Measurements from ENCODE around the gene GHR.
A peak's percentile ranks its signal among the peaks of the same experiment; 100 is the strongest.

The GHR gene

DNA sequence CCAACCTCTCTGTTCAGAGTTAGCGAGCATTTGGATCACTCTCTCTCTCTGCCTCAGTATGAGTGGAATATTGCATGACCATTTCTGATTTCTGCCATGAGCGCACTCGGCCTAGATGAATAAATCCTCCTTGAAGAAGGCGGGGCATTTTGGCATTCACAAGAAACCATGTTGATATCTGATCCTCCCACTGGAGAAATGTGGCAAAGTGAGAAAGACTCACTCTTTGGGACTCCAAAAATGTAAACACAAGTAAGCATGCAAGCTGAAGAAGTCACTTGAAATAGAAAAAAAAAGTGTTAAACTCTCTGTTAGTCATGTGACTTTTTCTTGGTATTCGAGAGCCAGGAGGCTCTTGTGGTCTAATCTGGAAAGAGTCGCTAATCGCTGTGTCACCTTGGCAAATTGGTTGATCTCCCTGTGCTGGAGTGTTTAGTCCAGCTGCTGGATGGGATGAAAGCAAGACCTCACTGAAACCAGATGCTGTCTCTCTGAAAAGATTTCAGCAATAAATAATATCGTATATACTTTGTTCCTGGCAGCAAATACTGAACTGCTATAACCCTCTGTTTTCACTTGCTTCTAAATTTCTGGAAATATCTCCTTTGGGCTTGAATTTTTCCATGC is 95.5 kb downstream of the GHR start:
- DNase-seq: peak; percentile 54
- no peak overlapping the region for H4K8ac ChIP-seq (ENCODE audit: low read depth, low read length)
- H3K4me1 ChIP-seq (ENCODE audit: control insufficient read depth, low read depth, low read length): no peaks in the 10 kb centered on the region
- no peaks in the 10 kb centered on the region for H3K27me3 ChIP-seq (ENCODE audit: insufficient read depth, low read length, poor library complexity)
- no peak overlapping the region for H2BK15ac ChIP-seq (replicated peaks; ENCODE audit: low read depth)
- H3K79me1 ChIP-seq (ENCODE audit: low read length): no peaks in the 10 kb centered on the region
- H3K4me3 ChIP-seq (ENCODE audit: low read length): no peak overlapping the region
- no peak overlapping the region for H3K27ac ChIP-seq (ENCODE audit: low read depth, low read length)
- no peak overlapping the region for H3K56ac ChIP-seq (ENCODE audit: low read length)
- H2BK120ac ChIP-seq (ENCODE audit: low read depth, low read length): no peak overlapping the region
- no peaks in the 10 kb centered on the region for H3K79me2 ChIP-seq (ENCODE audit: control insufficient read depth, insufficient read depth, low read length)
- no peak overlapping the region for H2BK5ac ChIP-seq (ENCODE audit: low read length)
- no CpG with 5 or more reads among the region's 8 CpGs for WGBS (ENCODE audit: extremely low coverage, insufficient coverage, low lambda C conversion rate)
- no peak overlapping the region for H3K4ac ChIP-seq (ENCODE audit: low read depth, low read length)
- no peaks in the 10 kb centered on the region for H3K36me3 ChIP-seq (ENCODE audit: control insufficient read depth, insufficient read depth, low read length)
- no peak overlapping the region for H3K23ac ChIP-seq (ENCODE audit: low read length)
- no peak overlapping the region for H3K4me2 ChIP-seq (ENCODE audit: low read length)
- no peak overlapping the region for H4K5ac ChIP-seq (ENCODE audit: low read length)
- no peak overlapping the region for H2AK5ac ChIP-seq (ENCODE audit: low read length)
- H3K18ac ChIP-seq (ENCODE audit: low read length): no peak overlapping the region
- no peak overlapping the region for H3K9ac ChIP-seq (ENCODE audit: low read length)

DNA sequence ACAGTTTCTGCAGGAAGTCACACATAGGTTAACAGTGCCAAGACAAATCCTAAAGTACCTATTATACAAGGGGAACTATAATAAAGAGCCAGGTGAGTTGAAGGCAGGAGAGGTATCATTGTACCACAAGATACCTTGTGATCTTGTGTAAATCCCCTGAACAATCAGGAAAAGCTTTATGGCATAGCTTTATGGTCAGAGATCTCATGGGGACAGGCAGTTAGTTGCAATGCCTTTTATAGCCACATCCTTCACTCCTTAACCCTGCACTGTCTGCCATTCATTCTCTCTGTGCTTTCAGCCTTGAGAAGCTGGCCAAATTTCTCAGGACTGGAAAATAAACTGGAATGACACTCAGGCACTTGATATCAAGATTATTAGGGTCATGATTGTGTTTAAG is 97.0 kb downstream of the GHR start:
- Histone ChIP-seq H3K18ac (ENCODE audit: low read length) (no peak overlapping the region), H3K4me2 (ENCODE audit: low read length) (no peak overlapping the region), H3K4me3 (ENCODE audit: low read length) (no peak overlapping the region), H4K8ac (ENCODE audit: low read depth, low read length) (no peak overlapping the region), H3K27me3 (ENCODE audit: insufficient read depth, low read length, poor library complexity) (no peaks in the 10 kb centered on the region), H3K36me3 (ENCODE audit: control insufficient read depth, insufficient read depth, low read length) (no peaks in the 10 kb centered on the region), H3K79me2 (ENCODE audit: control insufficient read depth, insufficient read depth, low read length) (no peaks in the 10 kb centered on the region), H2BK120ac (ENCODE audit: low read depth, low read length) (no peak overlapping the region), H3K9ac (ENCODE audit: low read length) (no peak overlapping the region), H2BK15ac (replicated peaks; ENCODE audit: low read depth) (no peak overlapping the region), H3K56ac (ENCODE audit: low read length) (no peak overlapping the region), H2AK5ac (ENCODE audit: low read length) (no peak overlapping the region), H3K4ac (ENCODE audit: low read depth, low read length) (no peak overlapping the region), H3K23ac (ENCODE audit: low read length) (no peak overlapping the region), H4K5ac (ENCODE audit: low read length) (no peak overlapping the region), H3K79me1 (ENCODE audit: low read length) (no peaks in the 10 kb centered on the region), H3K4me1 (ENCODE audit: control insufficient read depth, low read depth, low read length) (no peaks in the 10 kb centered on the region), H2BK5ac (ENCODE audit: low read length) (no peak overlapping the region), H3K27ac (ENCODE audit: low read depth, low read length) (no peak overlapping the region)
- no peak for DNase-seq

DNA sequence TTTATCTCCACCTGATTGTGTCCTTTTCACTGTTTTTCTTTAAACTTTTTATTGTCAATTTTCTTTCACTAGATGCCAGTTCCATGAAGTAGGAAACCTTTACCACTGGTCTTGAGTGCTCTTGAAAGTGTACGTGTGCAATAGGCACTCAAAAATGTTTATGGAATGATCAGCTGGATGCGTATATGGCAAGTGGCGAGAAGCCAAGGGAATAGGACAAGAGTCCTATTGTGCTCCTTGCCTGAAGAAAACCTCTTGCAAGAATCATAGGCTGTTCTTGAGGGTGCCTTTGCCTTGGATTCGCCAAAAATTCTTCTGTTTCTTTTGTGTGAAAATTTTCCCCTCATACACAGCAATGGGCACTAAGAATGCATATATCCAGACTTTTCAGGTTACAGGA is 97.7 kb downstream of the GHR start:
- no peak overlapping the region for H4K5ac ChIP-seq (ENCODE audit: low read length)
- no peaks in the 10 kb centered on the region for H3K27me3 ChIP-seq (ENCODE audit: insufficient read depth, low read length, poor library complexity)
- H3K18ac ChIP-seq (ENCODE audit: low read length): no peak overlapping the region
- no peak for DNase-seq
- no peaks in the 10 kb centered on the region for H3K79me1 ChIP-seq (ENCODE audit: low read length)
- H3K4ac ChIP-seq (ENCODE audit: low read depth, low read length): no peak overlapping the region
- no peak overlapping the region for H3K4me3 ChIP-seq (ENCODE audit: low read length)
- no peaks in the 10 kb centered on the region for H3K4me1 ChIP-seq (ENCODE audit: control insufficient read depth, low read depth, low read length)
- no peak overlapping the region for H3K23ac ChIP-seq (ENCODE audit: low read length)
- no peak overlapping the region for H3K9ac ChIP-seq (ENCODE audit: low read length)
- no CpG with 5 or more reads among the region's 4 CpGs for WGBS (ENCODE audit: extremely low coverage, insufficient coverage, low lambda C conversion rate)
- H3K79me2 ChIP-seq (ENCODE audit: control insufficient read depth, insufficient read depth, low read length): no peaks in the 10 kb centered on the region
- H3K36me3 ChIP-seq (ENCODE audit: control insufficient read depth, insufficient read depth, low read length): no peaks in the 10 kb centered on the region
- no peak overlapping the region for H4K8ac ChIP-seq (ENCODE audit: low read depth, low read length)
- H2BK120ac ChIP-seq (ENCODE audit: low read depth, low read length): no peak overlapping the region
- H2BK15ac ChIP-seq (replicated peaks; ENCODE audit: low read depth): no peak overlapping the region
- no peak overlapping the region for H3K56ac ChIP-seq (ENCODE audit: low read length)
- H3K27ac ChIP-seq (ENCODE audit: low read depth, low read length): no peak overlapping the region
- no peak overlapping the region for H2AK5ac ChIP-seq (ENCODE audit: low read length)
- no peak overlapping the region for H2BK5ac ChIP-seq (ENCODE audit: low read length)
- H3K4me2 ChIP-seq (ENCODE audit: low read length): no peak overlapping the region

DNA sequence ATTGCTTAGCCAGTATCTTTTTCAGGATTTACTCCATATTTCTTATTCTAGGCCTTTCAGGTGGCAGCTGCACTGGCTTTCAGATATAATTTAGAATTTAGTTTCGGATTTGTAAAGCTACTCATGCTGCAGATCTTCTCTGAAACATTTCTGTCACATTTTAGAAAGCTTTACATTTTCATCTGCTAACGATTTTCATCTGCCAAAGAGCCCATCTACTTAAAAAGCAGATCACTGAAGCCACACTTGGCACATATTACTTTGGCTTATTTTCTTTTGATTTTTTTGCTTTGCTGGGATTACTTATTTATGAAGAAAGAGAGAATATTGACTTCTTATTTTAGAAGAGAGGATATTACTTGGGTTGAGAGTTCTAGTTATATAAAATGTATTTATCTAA is 98.2 kb downstream of the GHR start:
- no CpG with 5 or more reads among the region's 2 CpGs for WGBS (ENCODE audit: extremely low coverage, insufficient coverage, low lambda C conversion rate)
- no peak overlapping the region for H2AK5ac ChIP-seq (ENCODE audit: low read length)
- no peaks in the 10 kb centered on the region for H3K36me3 ChIP-seq (ENCODE audit: control insufficient read depth, insufficient read depth, low read length)
- no peak overlapping the region for H2BK15ac ChIP-seq (replicated peaks; ENCODE audit: low read depth)
- no peaks in the 10 kb centered on the region for H3K79me1 ChIP-seq (ENCODE audit: low read length)
- DNase-seq: no peak
- no peak overlapping the region for H3K4ac ChIP-seq (ENCODE audit: low read depth, low read length)
- H4K5ac ChIP-seq (ENCODE audit: low read length): no peak overlapping the region
- no peaks in the 10 kb centered on the region for H3K27me3 ChIP-seq (ENCODE audit: insufficient read depth, low read length, poor library complexity)
- no peak overlapping the region for H3K4me2 ChIP-seq (ENCODE audit: low read length)
- H3K79me2 ChIP-seq (ENCODE audit: control insufficient read depth, insufficient read depth, low read length): no peaks in the 10 kb centered on the region
- no peak overlapping the region for H3K56ac ChIP-seq (ENCODE audit: low read length)
- H2BK5ac ChIP-seq (ENCODE audit: low read length): no peak overlapping the region
- no peak overlapping the region for H2BK120ac ChIP-seq (ENCODE audit: low read depth, low read length)
- no peak overlapping the region for H3K18ac ChIP-seq (ENCODE audit: low read length)
- no peak overlapping the region for H3K9ac ChIP-seq (ENCODE audit: low read length)
- no peak overlapping the region for H3K23ac ChIP-seq (ENCODE audit: low read length)
- H3K27ac ChIP-seq (ENCODE audit: low read depth, low read length): no peak overlapping the region
- H3K4me3 ChIP-seq (ENCODE audit: low read length): no peak overlapping the region
- no peak overlapping the region for H4K8ac ChIP-seq (ENCODE audit: low read depth, low read length)
- no peaks in the 10 kb centered on the region for H3K4me1 ChIP-seq (ENCODE audit: control insufficient read depth, low read depth, low read length)

DNA sequence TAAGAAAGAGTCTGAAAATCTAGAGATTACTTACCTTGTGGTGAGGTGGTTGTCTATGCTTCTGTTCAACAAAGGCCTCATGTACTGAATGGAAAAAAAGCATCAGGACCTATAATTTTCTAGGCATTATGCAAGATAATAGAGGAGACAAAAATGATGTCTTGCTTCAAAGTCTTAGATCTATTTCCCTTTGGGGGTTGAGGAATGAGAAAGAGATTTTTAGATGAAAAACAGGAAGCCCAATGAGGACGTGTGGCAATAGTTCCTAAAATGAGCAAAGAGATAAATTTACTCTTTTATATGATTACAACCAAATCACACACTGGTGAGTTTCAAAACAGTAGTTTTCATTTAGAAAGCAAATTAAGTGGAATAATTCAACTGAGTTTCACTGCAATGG is 99.5 kb downstream of the GHR start:
- no peak overlapping the region for H2BK15ac ChIP-seq (replicated peaks; ENCODE audit: low read depth)
- no peak overlapping the region for H3K56ac ChIP-seq (ENCODE audit: low read length)
- no peak overlapping the region for H3K23ac ChIP-seq (ENCODE audit: low read length)
- H3K27me3 ChIP-seq (ENCODE audit: insufficient read depth, low read length, poor library complexity): no peaks in the 10 kb centered on the region
- no peak overlapping the region for H4K8ac ChIP-seq (ENCODE audit: low read depth, low read length)
- H3K79me1 ChIP-seq (ENCODE audit: low read length): no peaks in the 10 kb centered on the region
- no peak overlapping the region for H3K4me3 ChIP-seq (ENCODE audit: low read length)
- H3K4me1 ChIP-seq (ENCODE audit: control insufficient read depth, low read depth, low read length): no peaks in the 10 kb centered on the region
- no CpG with 5 or more reads among the region's 1 CpG for WGBS (ENCODE audit: extremely low coverage, insufficient coverage, low lambda C conversion rate)
- H2BK120ac ChIP-seq (ENCODE audit: low read depth, low read length): no peak overlapping the region
- H3K36me3 ChIP-seq (ENCODE audit: control insufficient read depth, insufficient read depth, low read length): no peaks in the 10 kb centered on the region
- no peak for DNase-seq
- H3K79me2 ChIP-seq (ENCODE audit: control insufficient read depth, insufficient read depth, low read length): no peaks in the 10 kb centered on the region
- no peak overlapping the region for H2BK5ac ChIP-seq (ENCODE audit: low read length)
- no peak overlapping the region for H2AK5ac ChIP-seq (ENCODE audit: low read length)
- H3K18ac ChIP-seq (ENCODE audit: low read length): no peak overlapping the region
- no peak overlapping the region for H3K9ac ChIP-seq (ENCODE audit: low read length)
- no peak overlapping the region for H3K27ac ChIP-seq (ENCODE audit: low read depth, low read length)
- H4K5ac ChIP-seq (ENCODE audit: low read length): no peak overlapping the region
- H3K4me2 ChIP-seq (ENCODE audit: low read length): no peak overlapping the region
- H3K4ac ChIP-seq (ENCODE audit: low read depth, low read length): no peak overlapping the region

DNA sequence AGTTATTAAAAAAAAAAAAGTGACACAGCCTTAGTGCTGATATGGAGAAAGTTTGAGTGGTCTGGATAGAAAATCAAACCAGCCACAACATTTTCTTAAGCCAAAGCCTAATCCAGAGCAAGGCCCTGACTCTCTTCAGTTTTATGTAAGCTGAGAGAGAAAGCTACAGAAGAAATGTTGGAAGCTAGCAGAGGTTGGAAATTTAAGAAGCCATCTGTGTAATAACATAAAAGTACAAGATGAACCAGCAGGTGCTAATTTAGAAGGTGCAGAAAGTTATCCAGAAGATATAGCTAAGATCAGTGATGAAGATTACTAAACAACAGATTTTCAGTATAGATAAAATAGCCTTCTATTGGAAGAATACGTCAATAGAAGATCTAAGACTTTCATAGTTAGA is 102.9 kb downstream of the GHR start:
- Histone ChIP-seq H3K9ac (ENCODE audit: low read length) (no peak overlapping the region), H3K18ac (ENCODE audit: low read length) (no peak overlapping the region), H2BK120ac (ENCODE audit: low read depth, low read length) (no peak overlapping the region), H3K56ac (ENCODE audit: low read length) (no peak overlapping the region), H3K4me2 (ENCODE audit: low read length) (no peak overlapping the region), H2BK15ac (replicated peaks; ENCODE audit: low read depth) (no peak overlapping the region), H3K79me2 (ENCODE audit: control insufficient read depth, insufficient read depth, low read length) (no peaks in the 10 kb centered on the region), H3K27ac (ENCODE audit: low read depth, low read length) (no peak overlapping the region), H3K4me1 (ENCODE audit: control insufficient read depth, low read depth, low read length) (no peaks in the 10 kb centered on the region), H3K27me3 (ENCODE audit: insufficient read depth, low read length, poor library complexity) (no peaks in the 10 kb centered on the region), H4K8ac (ENCODE audit: low read depth, low read length) (no peak overlapping the region), H2BK5ac (ENCODE audit: low read length) (no peak overlapping the region), H3K79me1 (ENCODE audit: low read length) (no peaks in the 10 kb centered on the region), H3K23ac (ENCODE audit: low read length) (no peak overlapping the region), H3K4ac (ENCODE audit: low read depth, low read length) (no peak overlapping the region), H3K36me3 (ENCODE audit: control insufficient read depth, insufficient read depth, low read length) (no peaks in the 10 kb centered on the region), H4K5ac (ENCODE audit: low read length) (no peak overlapping the region), H3K4me3 (ENCODE audit: low read length) (no peak overlapping the region), H2AK5ac (ENCODE audit: low read length) (no peak overlapping the region)
- WGBS (ENCODE audit: extremely low coverage, insufficient coverage, low lambda C conversion rate): no CpG with 5 or more reads among the region's 1 CpG
- DNase-seq: no peak
